C4-2B (cell line): ENCODE results near the gene MGAT1.

Source experiments
- H3K27ac ChIP-seq: fragments of 450-650 bp; 2 replicates; pipeline ENCODE4 v1.5.1; 2017
- ZFX ChIP-seq: fragments of 450-650 bp; IDR thresholded peaks from 2 replicates; pipeline ENCODE4 v1.6.1; 2017
- TF ChIP-seq, protein P1 (sequence below): fragments of 450-650 bp; conservative IDR thresholded peaks from 2 replicates; pipeline ENCODE4 v1.5.1; 2017; ENCODE audit warnings: mild to moderate bottlenecking

MGAT1 gene

GRCh38 chr5:180815293-180815917 is 12.8 kb upstream of the MGAT1 start:
- TF ChIP-seq, protein P1, sequence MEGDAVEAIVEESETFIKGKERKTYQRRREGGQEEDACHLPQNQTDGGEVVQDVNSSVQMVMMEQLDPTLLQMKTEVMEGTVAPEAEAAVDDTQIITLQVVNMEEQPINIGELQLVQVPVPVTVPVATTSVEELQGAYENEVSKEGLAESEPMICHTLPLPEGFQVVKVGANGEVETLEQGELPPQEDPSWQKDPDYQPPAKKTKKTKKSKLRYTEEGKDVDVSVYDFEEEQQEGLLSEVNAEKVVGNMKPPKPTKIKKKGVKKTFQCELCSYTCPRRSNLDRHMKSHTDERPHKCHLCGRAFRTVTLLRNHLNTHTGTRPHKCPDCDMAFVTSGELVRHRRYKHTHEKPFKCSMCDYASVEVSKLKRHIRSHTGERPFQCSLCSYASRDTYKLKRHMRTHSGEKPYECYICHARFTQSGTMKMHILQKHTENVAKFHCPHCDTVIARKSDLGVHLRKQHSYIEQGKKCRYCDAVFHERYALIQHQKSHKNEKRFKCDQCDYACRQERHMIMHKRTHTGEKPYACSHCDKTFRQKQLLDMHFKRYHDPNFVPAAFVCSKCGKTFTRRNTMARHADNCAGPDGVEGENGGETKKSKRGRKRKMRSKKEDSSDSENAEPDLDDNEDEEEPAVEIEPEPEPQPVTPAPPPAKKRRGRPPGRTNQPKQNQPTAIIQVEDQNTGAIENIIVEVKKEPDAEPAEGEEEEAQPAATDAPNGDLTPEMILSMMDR = no peak
- no peak for TF ChIP-seq ZFX
- no peak overlapping the region for H3K27ac ChIP-seq

- TF ChIP-seq, protein P1 = no peak; the same call in 1 of the 2 replicates
- no peak for TF ChIP-seq ZFX
Observed at GRCh38 chr5:180813420-180813819, 10.8 kb upstream of the MGAT1 start.

DNA sequence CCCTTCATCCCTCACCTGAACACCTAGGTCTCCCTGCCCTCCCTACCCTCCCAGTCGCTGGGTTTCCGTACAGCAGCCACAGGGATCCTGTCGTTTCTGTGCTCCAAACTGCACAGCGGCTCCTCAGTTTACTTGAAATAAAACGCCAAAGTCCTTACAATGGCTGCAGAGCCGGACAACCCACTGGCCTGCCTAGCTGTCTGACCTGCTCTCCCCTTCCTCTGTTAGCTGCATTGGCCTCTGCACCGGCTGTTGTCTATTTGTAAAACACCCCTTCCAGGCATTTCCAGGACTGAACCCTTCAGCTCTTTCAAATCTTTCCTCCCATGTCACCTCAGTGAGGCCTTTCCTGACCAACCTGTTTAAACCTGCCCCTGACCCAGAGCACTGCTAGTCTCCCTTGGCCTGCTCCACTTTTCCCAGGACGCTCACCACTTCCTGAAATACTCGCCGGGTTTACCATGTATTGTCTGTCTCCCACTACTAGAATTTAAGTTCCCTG is 9.1 kb upstream of the MGAT1 start:
- peak overlapping the region; percentile 92 for H3K27ac ChIP-seq
- no peak for TF ChIP-seq ZFX
- TF ChIP-seq, protein P1 = no peak

More at GRCh38 chr5:180813420-180813819, 10.8 kb upstream of the MGAT1 start:
- H3K27ac ChIP-seq = no peak overlapping the region

GRCh38 chr5:180810959-180811622 is 8.5 kb upstream of the MGAT1 start:
- peak overlapping the region; percentile 92 for H3K27ac ChIP-seq
- TF ChIP-seq, protein P1 = no peak
- TF ChIP-seq ZFX = peak; percentile 63

DNA sequence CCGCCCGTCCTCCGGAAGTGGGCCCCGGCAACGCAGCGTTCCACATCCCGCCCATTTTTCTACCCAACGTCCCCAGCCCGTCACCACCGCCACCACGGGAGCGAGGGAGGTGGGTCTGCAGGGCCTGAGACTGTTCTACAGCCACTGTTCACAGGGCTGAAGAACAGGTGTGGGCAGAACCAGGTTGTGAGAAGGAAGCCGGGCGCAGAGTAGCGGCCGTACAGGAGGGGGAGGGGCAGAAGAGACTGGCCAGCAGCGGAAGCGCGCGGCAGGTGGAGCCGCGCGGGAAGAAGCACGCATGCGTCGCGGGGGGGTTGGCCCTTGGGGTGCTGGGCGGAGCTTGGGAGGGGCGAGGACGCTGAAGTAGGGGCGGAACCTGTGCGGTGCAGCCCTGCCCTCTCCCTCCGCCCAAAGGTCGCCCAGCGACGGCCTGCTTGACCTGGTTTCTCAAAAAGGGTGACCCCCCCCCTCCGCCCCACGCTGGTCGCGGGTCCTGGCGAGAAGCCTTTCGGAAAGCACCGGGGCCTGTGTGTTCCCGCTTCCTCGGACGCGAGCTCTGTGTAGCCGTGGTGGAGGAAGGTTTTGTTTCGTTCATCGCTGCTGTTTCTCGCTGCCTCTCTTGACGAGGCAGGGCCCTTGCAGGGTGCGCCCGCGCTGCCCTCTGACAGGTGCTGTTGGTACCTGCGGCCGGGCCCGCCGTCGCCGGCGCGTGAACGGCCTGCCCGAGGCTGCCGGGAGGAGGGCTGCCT is 7.8 kb upstream of the MGAT1 start:
- H3K27ac ChIP-seq = peak overlapping the region; percentile 92
- TF ChIP-seq ZFX = peak; percentile 88
- TF ChIP-seq, protein P1 = no peak

DNA sequence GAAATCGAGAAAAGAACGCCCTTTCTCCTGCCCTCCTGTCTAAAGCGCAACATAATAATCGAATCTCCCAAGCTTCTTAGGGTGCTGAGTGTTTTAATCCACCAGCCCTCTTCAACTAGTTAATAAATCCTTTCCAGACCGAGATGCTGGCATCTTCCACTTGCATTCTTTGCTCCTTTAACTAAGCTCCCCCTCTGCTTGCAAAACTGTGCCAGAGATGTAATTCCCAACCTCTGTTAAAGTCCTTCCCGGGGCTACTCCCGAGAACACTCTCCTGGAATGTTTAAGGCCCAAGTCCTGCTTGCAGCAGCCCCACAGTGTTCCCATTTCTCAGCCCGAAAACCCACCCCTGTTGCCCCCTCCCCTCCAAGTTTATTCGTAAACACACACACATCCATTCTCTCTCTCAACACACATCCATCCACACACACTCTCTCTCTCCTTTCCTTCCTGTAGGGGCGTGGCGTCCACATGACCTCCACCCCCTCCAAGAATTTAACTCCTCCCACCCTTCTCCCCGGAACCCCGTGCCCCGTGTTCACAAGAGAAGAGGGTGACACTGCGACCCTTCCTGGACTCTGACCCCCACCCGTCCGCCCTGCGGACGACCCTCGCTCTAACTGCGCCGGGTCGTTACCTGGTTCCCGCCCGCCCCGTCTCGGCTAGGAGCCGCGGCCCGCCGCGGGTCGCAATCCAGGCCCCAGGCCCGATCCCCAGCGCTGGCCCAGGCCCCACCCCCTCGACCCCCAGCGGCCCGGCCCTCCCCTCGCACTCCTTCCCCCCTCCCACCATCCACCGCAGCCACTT is 7.0 kb upstream of the MGAT1 start:
- TF ChIP-seq, protein P1 = no peak
- peak; percentile 45 for TF ChIP-seq ZFX
- H3K27ac ChIP-seq = peak overlapping the region; percentile 92
